NCI-H2171 (cell line): ENCODE measurements around the gene SFXN4.
A peak's percentile ranks its signal among the peaks of the same experiment; 100 is the strongest.
"Not testable (repeated sequence)": the region's sequence is repeated elsewhere in the genome, so short reads cannot be mapped to it uniquely, and the experiment has no call there.

Source experiments
- DNase-seq: peaks from one replicate; lab custom pipeline; 2025; lab: John Stamatoyannopoulos, UW

SFXN4 gene

GRCh38 chr10:119107771-119108170 is 57.7 kb downstream of the SFXN4 start:
- not testable (repeated sequence) for DNase-seq

GRCh38 chr10:119107106-119107505 is 58.4 kb downstream of the SFXN4 start:
- DNase-seq, result not testable (repeated sequence)

- DNase-seq, result not testable (repeated sequence)
Observed at GRCh38 chr10:119105899-119106298, 59.6 kb downstream of the SFXN4 start.

GRCh38 chr10:119105155-119105554 is 60.4 kb downstream of the SFXN4 start:
- DNase-seq, result no peak

GRCh38 chr10:119104654-119105015 is 60.9 kb downstream of the SFXN4 start:
- DNase-seq, result no peak

DNA sequence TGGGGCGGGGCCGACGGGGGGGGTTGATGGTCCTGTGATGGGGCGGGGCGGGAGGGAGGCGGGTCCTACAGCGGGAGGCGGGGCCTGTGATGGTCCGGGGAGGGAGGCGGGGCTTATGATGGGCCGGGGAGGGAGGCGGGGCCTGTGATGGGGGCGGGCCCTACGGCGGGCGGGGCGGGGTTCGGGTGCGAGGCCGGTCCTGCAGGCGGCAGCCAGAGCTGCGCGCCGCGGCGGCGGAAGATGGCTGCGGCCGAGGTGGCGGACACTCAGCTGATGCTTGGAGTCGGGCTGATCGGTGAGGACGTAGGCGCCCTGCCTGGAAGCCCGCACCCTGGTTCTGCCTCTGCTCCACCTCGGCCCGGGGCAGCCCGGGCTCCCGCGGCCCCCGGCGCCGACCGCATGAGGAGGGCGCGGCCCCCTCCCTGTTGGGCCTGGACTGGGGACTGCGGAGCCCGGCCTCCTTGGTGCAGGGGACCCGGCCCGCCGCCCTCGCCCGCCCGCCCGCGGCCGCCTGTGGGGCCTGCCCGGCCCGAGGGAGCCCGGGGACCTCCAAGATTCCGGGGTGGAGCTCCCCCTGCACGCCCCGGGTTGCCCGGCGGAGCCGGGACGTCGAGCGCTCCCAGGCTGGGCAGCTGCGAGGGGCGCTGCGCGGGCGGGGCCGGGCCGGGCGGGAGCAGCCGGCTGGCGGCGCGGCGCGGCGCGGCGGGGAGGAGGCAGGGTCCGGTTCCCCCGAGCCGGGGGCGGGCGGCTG is 61.4 kb downstream of the SFXN4 start, which contains the start of gene DENND10:
Gene DENND10, plus strand, starts transcription at position 211 of the 751 bp plus-strand sequence. Its CDS starts 30 bp downstream, at position 241.
- DNase-seq, result peak; percentile 37

DNA sequence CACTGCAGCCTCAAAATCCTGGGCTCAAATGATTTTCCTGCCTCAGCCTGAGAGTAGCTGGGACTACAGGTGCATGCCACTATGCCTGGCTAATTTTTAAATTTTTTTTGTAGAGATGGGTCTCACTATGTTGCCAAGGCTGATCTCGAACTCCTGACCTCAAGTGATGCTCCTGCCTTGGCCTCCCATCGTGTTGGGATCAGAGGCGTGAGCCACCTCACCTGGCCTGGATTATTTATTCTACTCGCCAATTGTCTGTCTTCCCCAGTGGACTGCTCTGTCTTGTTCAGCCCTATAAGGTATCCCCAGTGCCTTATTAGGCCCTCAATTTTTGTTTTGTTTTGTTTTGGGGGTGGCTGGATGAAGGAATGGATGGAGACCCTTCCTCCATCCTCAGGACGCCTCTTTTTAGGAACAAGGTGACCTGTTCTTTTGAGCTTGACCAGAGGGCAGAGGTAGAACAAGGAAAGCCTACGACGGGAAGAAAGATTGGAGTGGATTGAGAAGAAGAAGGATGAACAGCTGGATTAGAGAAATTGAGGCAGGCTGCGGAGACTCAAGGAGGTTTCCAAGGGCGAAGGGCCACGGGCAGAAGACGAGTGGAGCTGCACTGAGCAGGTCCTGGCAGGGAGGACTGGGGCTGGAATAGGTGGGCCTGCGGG is 62.1 kb downstream of the SFXN4 start:
- no peak for DNase-seq

DNA sequence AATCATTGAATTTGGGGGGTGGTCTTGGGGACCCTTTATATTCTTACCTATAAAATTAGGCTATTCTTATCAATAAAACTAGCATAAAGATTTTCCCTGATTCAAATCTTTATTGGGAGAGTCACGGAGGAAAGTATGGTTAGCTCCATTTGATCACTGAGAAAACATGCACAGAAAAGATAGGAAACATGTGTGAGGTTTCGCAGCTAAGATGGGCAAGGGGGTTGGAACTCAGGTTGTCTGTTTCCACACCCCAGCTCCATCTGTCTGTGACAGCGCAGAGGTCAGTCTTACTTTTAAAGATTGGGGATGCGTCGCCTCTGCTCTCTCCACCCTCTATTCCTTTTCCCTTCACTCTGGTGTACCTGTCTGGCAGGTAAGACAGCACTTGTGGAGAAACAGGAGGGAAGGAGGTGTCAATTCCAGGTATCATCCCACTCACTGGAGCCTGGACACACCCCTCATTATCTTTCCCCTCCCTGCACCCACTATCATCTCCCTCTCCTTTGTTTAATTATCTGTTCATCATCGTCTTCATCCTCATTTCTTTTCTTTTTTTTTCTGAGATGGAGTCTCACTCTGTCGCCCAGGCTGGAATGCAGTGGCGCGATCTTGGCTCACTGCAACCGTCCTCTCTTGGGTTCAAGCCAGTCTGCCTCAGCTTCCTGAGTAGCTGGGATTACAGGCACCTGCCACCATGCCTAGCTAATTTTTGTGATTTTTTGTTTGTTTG is 64.0 kb downstream of the SFXN4 start:
- no peak for DNase-seq

- no peak for DNase-seq
Observed at GRCh38 chr10:119100434-119101238, 64.9 kb downstream of the SFXN4 start.

DNA sequence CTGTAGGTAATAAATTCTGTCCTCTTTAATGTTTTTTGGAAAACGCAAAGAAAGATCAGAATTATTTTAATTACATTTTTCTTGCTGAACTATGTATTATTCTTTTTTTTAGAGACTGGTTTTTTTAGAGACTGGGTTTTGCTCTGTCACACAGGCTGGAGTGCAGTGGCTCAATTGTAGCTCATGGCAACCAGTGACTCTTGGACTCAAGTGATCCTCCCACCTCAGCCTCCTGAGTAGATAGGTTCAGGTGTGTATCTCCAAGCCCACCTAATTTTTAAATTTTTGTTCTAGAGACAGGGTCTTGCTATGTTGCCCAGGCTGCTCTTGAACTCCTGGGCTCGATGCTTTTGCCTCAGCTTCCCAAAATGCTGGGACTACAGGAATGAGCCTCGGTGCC is 66.9 kb downstream of the SFXN4 start:
- DNase-seq, result no peak

- not testable (repeated sequence) for DNase-seq
Observed at GRCh38 chr10:119096641-119097415, 68.7 kb downstream of the SFXN4 start.

DNA sequence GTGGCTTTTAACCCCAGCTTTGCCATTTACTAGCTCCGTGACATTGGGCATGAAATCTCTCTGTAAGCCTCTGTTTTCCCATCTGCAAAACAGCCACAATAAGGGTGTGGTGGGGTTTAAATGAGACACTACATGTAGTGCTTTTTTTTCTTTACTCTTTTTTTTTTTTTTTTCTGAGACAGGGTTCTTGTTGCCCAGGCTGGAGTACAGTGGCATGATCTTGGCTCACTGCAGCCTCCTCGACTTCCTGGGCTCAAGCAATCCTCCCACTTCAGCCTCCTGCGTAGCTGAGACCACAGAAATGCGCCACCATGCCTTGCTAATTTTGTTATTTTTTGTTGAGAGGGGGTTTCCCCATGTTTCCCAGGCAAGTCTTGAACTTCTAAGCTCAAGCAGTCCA is 69.9 kb downstream of the SFXN4 start:
- no peak for DNase-seq

DNA sequence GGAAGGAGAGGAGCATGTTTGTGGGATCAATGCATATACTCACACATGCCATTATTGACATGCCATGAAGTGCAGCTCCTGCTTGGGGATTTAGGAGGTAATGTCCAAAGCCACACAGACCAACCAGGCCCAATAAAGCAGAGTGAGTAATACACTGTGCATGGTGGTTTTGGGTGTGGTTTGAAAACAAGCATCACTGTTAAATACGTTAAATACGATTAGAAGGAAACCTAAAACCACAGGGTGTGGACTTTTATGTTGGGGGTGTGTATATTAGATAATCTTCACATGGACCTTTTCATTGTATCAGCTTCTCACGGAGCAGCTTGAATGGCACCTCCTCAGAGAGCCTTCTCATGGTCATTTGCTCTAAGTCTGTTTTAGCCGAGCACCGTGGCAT is 74.5 kb downstream of the SFXN4 start:
- DNase-seq, result no peak
